HG03039 (cell line): ENCODE results near the gene HFM1.

ENCODE experiments used
- ATAC-seq: cut with Tn5 transposase; IDR thresholded peaks from one replicate; pipeline ENCODE4 v1.9.1; 2021; ENCODE audit warnings: mild to moderate bottlenecking, moderate library complexity; ENCODE audit not compliant: unreplicated experiment

The HFM1 gene

DNA sequence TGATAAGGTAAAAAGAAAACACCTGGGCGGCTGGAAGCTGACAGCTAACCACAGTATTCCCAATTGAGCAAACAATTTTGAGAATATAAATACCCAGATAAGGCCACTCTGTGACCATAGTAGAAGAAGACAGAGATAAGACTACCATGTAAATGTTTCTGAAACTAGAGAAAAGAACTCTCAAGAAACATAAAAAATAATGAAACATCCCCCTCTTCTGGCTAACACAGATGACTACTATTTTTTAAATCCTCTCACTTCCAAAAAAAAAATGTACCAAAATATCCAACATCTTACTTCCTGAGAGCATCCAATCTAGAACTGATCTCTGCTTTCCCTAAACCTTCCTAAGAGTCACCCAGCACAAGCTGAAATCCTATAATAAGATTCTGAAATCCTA, 125.9 kb downstream of the HFM1 start:
- ATAC-seq, result no peak

DNA sequence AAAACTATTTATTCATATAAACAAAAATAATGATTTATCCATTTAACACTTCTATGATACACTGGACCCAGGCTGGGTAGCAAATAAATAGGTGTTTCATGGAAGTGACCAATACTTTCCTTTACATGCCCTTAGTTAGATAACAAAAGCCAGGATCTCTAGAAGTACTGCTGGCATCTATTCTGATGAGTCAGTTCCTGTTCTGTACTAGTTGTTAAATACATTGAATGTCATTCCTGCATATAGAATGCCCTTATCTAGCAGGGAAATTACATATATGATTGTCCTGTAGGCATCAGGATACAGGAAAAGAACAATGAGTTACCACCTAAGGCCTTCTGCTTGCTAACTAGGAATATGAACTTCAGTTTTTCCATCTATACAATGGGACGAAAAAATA, 130.8 kb downstream of the HFM1 start:
- ATAC-seq, result no peak

DNA sequence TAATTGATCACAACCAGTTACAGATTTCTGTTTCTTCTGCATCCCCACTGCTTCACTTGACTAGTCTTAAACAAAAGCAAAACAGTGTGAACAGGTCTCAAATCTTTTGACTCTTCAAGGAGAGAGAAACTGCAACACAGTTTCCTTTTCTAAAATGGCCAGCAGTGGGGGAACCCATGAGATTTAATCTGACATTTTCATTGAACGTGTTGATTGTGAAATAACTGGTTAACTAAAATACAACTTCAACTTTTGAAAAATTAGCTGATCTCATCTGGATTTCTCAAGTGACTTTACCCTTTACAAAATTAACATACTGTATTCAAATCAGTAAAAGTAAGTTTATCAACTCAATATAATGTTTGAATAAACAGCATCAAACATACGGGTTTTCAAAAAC, 143.0 kb downstream of the HFM1 start:
- no peak for ATAC-seq

DNA sequence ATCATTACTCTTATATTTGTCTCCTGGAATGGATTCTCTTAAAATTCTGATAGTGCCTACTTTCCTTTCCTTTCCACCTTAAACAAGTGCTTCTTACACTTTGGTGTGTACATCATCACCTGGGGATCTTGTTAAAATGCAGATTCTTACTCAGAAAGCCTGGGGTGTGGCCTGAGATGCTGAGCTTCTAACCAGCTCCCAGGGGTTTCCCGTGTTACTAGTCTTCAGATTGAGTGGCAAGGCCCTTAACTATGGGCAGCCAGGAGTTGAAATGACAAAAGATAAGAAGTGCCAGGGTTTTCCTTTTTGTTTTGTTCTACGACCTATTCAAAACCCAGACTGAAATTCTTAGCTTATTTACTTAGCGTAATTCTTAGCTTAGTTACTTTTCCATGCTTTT, 159.2 kb downstream of the HFM1 start:
- no peak for ATAC-seq

DNA sequence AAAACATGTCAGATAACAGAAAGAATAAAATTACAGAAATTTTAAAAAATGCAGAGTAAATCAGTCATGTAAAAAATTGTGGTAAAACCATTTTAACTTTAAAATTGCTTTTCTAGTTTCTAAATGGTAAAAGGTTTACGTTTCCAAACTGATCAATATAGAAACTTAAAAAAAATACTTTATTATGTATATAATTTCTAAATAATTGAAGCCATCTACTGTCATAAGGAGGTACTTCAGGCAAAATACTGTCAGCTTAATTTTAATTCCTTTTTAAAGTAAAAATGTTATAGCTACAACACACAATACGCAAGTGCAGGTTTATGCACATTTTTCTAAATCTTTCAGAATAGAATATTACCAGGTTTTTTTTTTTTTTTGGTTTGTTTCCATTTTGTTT, 159.9 kb downstream of the HFM1 start:
- ATAC-seq, result no peak

DNA sequence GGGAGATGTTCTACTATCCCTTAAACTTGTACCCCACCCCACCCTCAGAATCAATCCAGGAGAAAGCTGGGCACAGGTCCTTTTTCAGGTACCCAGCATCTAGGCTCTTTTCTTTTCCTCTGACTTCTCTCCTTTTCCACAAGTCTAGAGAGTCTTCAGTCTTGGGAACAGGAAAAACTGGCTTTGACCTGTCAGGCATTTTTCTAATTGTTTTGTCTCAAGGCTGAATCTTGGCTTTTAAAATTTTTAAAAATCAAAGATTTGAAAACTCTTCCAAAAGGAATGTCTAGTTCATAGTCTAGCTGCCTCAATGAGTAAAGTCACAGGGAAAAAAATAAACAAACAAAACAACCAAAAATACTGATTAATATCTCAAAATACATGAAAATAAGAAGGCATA, 161.5 kb downstream of the HFM1 start:
- no peak for ATAC-seq

DNA sequence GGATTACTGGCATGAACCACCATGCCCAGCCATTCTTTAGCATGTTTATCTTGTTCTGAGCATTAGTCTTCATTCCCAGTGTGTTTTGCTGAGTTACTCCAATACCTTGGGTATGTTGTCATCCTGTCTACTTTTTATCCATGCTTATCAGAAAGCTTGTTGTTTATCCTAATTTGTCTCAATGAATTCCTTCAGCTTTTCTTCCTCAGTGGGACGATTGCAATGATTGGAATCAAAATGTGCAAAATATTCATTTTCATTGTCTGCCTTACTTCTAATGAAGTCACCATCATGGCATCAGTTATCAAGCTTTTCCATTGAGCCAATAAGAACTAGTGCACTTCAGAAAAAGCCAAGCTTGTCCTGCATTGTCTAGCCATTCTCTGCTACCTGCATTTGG, 170.5 kb downstream of the HFM1 start:
- no peak for ATAC-seq

DNA sequence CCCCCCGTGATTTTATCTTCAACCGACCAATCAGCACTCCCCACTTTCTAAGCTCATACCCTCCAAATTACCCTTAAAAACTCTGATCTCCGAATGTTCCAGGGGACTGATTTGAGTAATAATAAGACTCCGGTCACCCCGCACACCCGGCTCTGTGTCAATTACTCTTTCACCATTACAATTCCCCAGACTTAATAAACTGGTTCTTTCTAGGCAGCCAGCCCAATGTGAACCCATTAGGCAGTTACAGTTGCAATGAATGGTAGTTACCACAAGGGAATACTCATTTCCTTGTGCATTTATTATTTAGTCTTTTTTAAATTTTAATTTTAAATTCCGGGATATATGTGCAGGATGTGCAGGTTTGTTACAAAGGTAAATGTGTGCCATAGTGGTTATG, 177.9 kb downstream of the HFM1 start:
- ATAC-seq, result no peak

DNA sequence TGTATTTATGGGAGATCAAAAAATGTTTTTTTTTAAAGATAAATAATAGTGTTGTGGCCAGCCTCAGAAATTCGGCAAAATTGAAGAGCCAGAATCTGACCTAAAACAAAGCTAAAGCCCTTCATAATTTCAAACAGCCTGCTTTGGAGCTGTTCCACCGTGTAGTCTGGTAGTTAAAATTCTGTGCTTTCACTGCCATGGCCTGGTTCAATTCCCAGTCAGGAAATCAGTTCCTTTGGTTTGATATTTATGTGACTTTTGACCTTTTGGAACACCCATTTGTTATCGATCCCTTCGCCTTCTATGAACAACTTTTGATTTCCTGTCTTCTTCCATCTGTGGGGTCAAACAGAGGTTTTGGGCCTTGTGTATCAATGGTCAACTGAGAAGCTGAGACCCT, 179.8 kb downstream of the HFM1 start:
- no peak for ATAC-seq

DNA sequence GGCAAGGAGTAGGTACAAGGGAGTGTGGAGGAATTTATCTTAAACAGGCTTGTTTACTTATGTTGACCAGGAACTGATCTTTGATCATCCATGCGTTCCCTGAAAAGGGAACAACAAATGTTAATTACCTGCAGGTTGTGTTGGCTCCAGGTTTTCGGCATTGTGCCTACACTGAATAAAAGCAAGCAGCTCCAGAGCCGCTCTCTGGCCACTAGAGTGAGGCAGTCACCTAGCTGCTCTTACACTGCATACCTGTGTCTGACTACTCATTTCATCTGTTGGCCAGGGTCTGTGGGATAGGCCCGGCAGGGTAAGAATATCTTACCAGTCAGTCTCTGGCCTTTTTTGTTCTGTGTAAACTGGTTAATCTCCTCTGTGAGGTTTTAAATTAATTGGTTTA, 183.6 kb downstream of the HFM1 start:
- ATAC-seq, result no peak

DNA sequence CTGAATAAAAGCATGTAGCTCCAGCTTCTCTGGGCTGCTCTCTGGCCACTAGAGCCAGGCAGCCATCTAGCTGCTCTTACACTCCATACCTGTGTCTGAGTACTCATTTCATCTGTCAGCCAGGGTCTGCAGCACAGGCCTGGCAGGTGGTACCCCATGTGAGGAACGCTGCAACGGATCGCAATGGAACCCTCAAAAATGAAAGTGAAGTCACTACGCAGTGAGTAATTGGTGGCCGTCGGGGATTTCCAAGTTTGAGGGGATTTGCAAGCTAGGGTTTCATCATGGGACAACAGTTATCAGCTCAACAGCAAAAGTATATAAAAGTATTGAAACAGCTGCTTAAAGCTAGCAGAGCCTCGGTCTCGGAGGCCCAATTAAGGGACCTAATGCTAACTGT, 186.7 kb downstream of the HFM1 start:
- ATAC-seq, result no peak
